ENCODE data around the gene KRTAP10-6.

GRCh38 chr21:44626262-44626661, 34.0 kb upstream of the KRTAP10-6 start:
- TF ChIP-seq CTCF (IDR thresholded peaks at IDR 0.05; ENCODE audit: low read depth, low read length), result no peak
- TF ChIP-seq POLR2A (IDR thresholded peaks at IDR 0.05; ENCODE audit: extremely low read depth, insufficient read length), result no peak
- no peak for TF ChIP-seq MAX (IDR thresholded peaks at IDR 0.05; ENCODE audit: low read depth, low read length)

Measured in NB4 (cell line).